Panc1 (cell line): ENCODE results near the gene MAGEF1.

Experiments used
- POLR2AphosphoS5 ChIP-seq: IDR thresholded peaks from 2 replicates; pipeline ENCODE4 v1.6.1; 2012; ENCODE audit warnings: mild to moderate bottlenecking, low read depth, low read length, moderate library complexity
- SIN3A ChIP-seq: IDR thresholded peaks from 2 replicates; pipeline ENCODE4 v1.6.1; 2012; ENCODE audit warnings: low read depth, mild to moderate bottlenecking, low read length, moderate library complexity, borderline replicate concordance; ENCODE audit not compliant: insufficient read depth
- TF ChIP-seq, protein P1 (sequence below): fragments of 450-650 bp; IDR thresholded peaks from 2 replicates; pipeline ENCODE4 v1.5.1; 2017; ENCODE audit warnings: mild to moderate bottlenecking
- TF ChIP-seq, protein P2 (sequence below), 2 experiments: IDR thresholded peaks; 2 replicates each; pipeline ENCODE4 v1.6.1; 2011 to 2012; ENCODE audit warnings: low read depth in 2 of 2, control low read depth in 1 of 2, low read length in 1 of 2, mild to moderate bottlenecking in 1 of 2, moderate library complexity in 1 of 2; ENCODE audit not compliant: insufficient read depth in 1 of 2

DNA sequence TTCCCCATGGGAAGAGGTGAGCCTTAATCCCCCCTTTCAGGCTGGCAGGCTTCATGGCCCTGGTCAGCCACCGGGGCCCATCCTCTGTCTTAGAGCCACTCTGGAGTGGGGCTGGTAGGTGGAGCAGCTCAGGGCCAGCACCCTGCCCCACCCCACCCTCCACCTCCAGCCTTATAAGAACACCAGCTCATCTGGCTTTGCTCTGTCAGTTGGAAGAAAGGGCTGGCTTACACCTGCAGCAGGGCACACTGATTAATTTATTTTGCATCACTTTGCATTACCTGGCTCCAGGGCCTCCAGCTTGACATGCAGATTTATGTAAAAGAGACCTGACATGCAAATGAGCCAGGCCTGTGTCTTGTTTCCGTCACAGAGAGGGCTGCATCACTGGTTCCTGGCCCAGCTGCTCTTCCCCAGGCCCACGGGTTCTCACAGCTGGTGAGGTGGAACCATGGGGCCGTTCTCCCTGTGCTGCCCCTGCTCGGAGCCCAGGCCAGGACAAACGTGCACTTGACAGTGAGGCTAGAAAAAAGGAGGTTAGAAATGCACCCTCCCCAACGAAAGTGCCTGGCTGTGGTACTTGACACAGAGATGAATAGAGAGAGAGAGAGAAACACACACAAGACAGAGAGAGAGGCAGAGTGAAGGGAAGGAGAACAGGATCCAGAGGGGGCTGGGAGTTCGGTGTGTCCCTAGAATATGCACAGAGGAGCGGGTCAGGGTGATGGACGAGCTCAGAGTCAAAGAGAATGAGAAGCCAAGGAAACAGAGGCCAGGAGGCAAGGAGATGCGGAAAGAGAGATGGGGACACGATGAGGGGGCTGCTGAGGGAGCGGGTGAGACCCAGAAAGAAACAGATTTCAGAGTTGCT is 44.5 kb upstream of the MAGEF1 start:
- TF ChIP-seq, protein P1, sequence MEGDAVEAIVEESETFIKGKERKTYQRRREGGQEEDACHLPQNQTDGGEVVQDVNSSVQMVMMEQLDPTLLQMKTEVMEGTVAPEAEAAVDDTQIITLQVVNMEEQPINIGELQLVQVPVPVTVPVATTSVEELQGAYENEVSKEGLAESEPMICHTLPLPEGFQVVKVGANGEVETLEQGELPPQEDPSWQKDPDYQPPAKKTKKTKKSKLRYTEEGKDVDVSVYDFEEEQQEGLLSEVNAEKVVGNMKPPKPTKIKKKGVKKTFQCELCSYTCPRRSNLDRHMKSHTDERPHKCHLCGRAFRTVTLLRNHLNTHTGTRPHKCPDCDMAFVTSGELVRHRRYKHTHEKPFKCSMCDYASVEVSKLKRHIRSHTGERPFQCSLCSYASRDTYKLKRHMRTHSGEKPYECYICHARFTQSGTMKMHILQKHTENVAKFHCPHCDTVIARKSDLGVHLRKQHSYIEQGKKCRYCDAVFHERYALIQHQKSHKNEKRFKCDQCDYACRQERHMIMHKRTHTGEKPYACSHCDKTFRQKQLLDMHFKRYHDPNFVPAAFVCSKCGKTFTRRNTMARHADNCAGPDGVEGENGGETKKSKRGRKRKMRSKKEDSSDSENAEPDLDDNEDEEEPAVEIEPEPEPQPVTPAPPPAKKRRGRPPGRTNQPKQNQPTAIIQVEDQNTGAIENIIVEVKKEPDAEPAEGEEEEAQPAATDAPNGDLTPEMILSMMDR = no peak
- TF ChIP-seq, protein P2, sequence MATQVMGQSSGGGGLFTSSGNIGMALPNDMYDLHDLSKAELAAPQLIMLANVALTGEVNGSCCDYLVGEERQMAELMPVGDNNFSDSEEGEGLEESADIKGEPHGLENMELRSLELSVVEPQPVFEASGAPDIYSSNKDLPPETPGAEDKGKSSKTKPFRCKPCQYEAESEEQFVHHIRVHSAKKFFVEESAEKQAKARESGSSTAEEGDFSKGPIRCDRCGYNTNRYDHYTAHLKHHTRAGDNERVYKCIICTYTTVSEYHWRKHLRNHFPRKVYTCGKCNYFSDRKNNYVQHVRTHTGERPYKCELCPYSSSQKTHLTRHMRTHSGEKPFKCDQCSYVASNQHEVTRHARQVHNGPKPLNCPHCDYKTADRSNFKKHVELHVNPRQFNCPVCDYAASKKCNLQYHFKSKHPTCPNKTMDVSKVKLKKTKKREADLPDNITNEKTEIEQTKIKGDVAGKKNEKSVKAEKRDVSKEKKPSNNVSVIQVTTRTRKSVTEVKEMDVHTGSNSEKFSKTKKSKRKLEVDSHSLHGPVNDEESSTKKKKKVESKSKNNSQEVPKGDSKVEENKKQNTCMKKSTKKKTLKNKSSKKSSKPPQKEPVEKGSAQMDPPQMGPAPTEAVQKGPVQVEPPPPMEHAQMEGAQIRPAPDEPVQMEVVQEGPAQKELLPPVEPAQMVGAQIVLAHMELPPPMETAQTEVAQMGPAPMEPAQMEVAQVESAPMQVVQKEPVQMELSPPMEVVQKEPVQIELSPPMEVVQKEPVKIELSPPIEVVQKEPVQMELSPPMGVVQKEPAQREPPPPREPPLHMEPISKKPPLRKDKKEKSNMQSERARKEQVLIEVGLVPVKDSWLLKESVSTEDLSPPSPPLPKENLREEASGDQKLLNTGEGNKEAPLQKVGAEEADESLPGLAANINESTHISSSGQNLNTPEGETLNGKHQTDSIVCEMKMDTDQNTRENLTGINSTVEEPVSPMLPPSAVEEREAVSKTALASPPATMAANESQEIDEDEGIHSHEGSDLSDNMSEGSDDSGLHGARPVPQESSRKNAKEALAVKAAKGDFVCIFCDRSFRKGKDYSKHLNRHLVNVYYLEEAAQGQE (IDR thresholded peaks at IDR 0.05; ENCODE audit: insufficient read depth in 1 of 2, low read depth in 2 of 2, low read length in 1 of 2) = no peak
- no peak for TF ChIP-seq POLR2AphosphoS5
- TF ChIP-seq SIN3A = no peak
